HG02798 (cell line): ENCODE results near the gene PSENEN.
A peak's percentile ranks its signal among the peaks of the same experiment; 100 is the strongest.

Source experiments
- ATAC-seq: cut with Tn5 transposase; IDR thresholded peaks from one replicate; pipeline ENCODE4 v1.9.1; 2021; ENCODE audit warnings: mild to moderate bottlenecking; ENCODE audit not compliant: unreplicated experiment, poor library complexity

The PSENEN gene

GRCh38 chr19:35748106-35749020 is 2.9 kb downstream of the PSENEN start, which contains the start of gene LIN37:
Gene LIN37, plus strand, starts transcription at chr19:35748576. Its CDS starts 149 bp downstream, at chr19:35748725.
- peak; percentile 77 for ATAC-seq

GRCh38 chr19:35750167-35750566 is 4.7 kb downstream of the PSENEN start:
- no peak for ATAC-seq

GRCh38 chr19:35751839-35752745 is 6.6 kb downstream of the PSENEN start:
- no peak for ATAC-seq

GRCh38 chr19:35752746-35753350 is 7.4 kb downstream of the PSENEN start:
- ATAC-seq, result no peak

- ATAC-seq, result no peak
Observed at GRCh38 chr19:35753634-35754369, 8.4 kb downstream of the PSENEN start.

GRCh38 chr19:35754370-35755130 is 9.1 kb downstream of the PSENEN start:
- no peak for ATAC-seq

GRCh38 chr19:35755131-35755549 is 9.7 kb downstream of the PSENEN start:
- ATAC-seq, result no peak

GRCh38 chr19:35755550-35756376 is 10.3 kb downstream of the PSENEN start:
- no peak for ATAC-seq

- ATAC-seq, result no peak
Observed at GRCh38 chr19:35756377-35757230, 11.2 kb downstream of the PSENEN start, which contains the start of gene HSPB6. Gene HSPB6, minus strand, starts transcription at chr19:35757029. Its CDS starts 21 bp downstream, at chr19:35757008.

GRCh38 chr19:35757231-35757748 is 11.8 kb downstream of the PSENEN start:
- ATAC-seq, result no peak

- peak; percentile 98 for ATAC-seq
Observed at GRCh38 chr19:35757749-35758608, 12.5 kb downstream of the PSENEN start, which contains the start of gene PROSER3. Gene PROSER3, plus strand, starts transcription at chr19:35758176. Its CDS starts 40 bp downstream, at chr19:35758216.

GRCh38 chr19:35759697-35760096 is 14.2 kb downstream of the PSENEN start:
- ATAC-seq, result no peak

- ATAC-seq, result no peak
Observed at GRCh38 chr19:35760711-35761349, 15.4 kb downstream of the PSENEN start.

GRCh38 chr19:35764432-35765315 is 19.2 kb downstream of the PSENEN start:
- no peak for ATAC-seq
